Osteoblast (primary cell): ENCODE results near the gene GMNC. TPM values are rescaled to one million over a fixed set of nuclear protein-coding genes. Genes with fewer than 3 reads are reported as not detected.

Experiments
- DNase-seq: peaks from one replicate; pipeline ENCODE4 v3.0.0; 2011; ENCODE audit warnings: low spot score, mixed read lengths; ENCODE audit not compliant: insufficient read length; ENCODE audit errors: missing footprints
- H2AFZ ChIP-seq: 2 replicates; pipeline ENCODE4 v1.6.0; 2011; ENCODE audit warnings: mild to moderate bottlenecking, low read length
- H3K27ac ChIP-seq: 2 replicates; pipeline ENCODE4 v1.5.1; 2011; ENCODE audit warnings: mild to moderate bottlenecking, low read depth, low read length, moderate library complexity
- H3K27me3 ChIP-seq: 2 replicates; pipeline ENCODE4 v1.6.0; 2012; ENCODE audit warnings: mild to moderate bottlenecking, control low read depth, inconsistent platforms, low read length, moderate library complexity; ENCODE audit not compliant: insufficient read depth
- H3K36me3 ChIP-seq: 2 replicates; pipeline ENCODE4 v1.5.1; 2011; ENCODE audit warnings: mild to moderate bottlenecking, low read length, control low read depth, moderate library complexity; ENCODE audit not compliant: insufficient read depth
- H3K4me1 ChIP-seq: 2 replicates; pipeline ENCODE4 v1.5.1; 2011; ENCODE audit warnings: mild to moderate bottlenecking, low read length, control low read depth, moderate library complexity; ENCODE audit not compliant: insufficient read depth
- H3K4me2 ChIP-seq: 2 replicates; pipeline ENCODE4 v1.6.0; 2011; ENCODE audit warnings: mild to moderate bottlenecking, low read length; ENCODE audit not compliant: insufficient read depth
- H3K4me3 ChIP-seq: fragments of 200-600 bp; sonication (generic); 3 replicates; pipeline ENCODE4 v1.5.1; 2012; ENCODE audit warnings: mild to moderate bottlenecking, low read length, inconsistent platforms; ENCODE audit not compliant: insufficient read depth
- H3K79me2 ChIP-seq: 2 replicates; pipeline ENCODE4 v1.6.0; 2012; ENCODE audit warnings: mild to moderate bottlenecking, low read length, control low read depth, inconsistent platforms; ENCODE audit not compliant: insufficient read depth
- H3K9me3 ChIP-seq: 2 replicates; pipeline ENCODE4 v1.5.1; 2011; ENCODE audit warnings: low read depth, low read length, control low read depth
- H4K20me1 ChIP-seq: 2 replicates; pipeline ENCODE4 v1.6.0; 2012; ENCODE audit warnings: mild to moderate bottlenecking, low read length, control low read depth; ENCODE audit not compliant: insufficient read depth
- CTCF ChIP-seq: IDR thresholded peaks from 2 replicates; pipeline ENCODE4 v1.5.1; 2011; ENCODE audit warnings: mild to moderate bottlenecking, low read depth, low read length, moderate library complexity; ENCODE audit errors: extremely low read depth
- total RNA-seq: library from RNA; depleted of rRNA; stranded (reverse); fragments of >200 nt; gene quantifications from 2 replicates; pipeline ENCODE4 v1.2.3, GENCODE V29; 2012

GMNC gene
- total RNA-seq, 1 donor = 0.72 TPM

DNA sequence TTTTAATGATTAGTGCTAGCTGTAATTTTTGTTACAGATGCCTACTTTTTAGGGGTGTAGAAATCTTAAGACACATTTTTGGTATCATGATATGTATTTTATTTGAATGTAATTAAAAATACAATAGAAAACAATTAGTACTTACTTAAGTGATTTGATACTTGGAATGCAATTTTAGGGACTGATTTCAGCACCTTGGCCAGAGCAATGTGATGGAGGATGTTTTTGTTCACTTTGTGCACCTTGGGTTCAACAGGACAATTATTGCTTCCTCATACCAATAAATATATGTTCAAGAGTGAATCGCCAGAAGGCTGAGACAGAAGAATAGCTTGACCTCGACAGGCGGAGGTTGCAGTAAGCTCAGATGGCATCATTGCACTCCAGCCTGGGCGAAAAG lies 22.3 kb downstream of the GMNC start:
- no peaks in the 10 kb centered on the region for H3K27me3 ChIP-seq
- H4K20me1 ChIP-seq = no peaks in the 10 kb centered on the region
- no peaks in the 10 kb centered on the region for H3K79me2 ChIP-seq
- H2AFZ ChIP-seq = no peak overlapping the region
- no peak for TF ChIP-seq CTCF
- no peak overlapping the region for H3K4me2 ChIP-seq
- H3K9me3 ChIP-seq = no peaks in the 10 kb centered on the region
- H3K4me3 ChIP-seq = no peak overlapping the region
- no peak overlapping the region for H3K27ac ChIP-seq
- H3K36me3 ChIP-seq = no peaks in the 10 kb centered on the region
- no peak for DNase-seq
- no peaks in the 10 kb centered on the region for H3K4me1 ChIP-seq

- no peak for DNase-seq
- no peak overlapping the region for H3K4me2 ChIP-seq
- H2AFZ ChIP-seq = no peak overlapping the region
- H3K27me3 ChIP-seq = no peaks in the 10 kb centered on the region
- no peak overlapping the region for H3K27ac ChIP-seq
- no peaks in the 10 kb centered on the region for H3K36me3 ChIP-seq
- H3K9me3 ChIP-seq = no peaks in the 10 kb centered on the region
- no peaks in the 10 kb centered on the region for H3K4me1 ChIP-seq
- no peak overlapping the region for H3K4me3 ChIP-seq
- no peaks in the 10 kb centered on the region for H3K79me2 ChIP-seq
- no peaks in the 10 kb centered on the region for H4K20me1 ChIP-seq
- TF ChIP-seq CTCF = no peak
Measured at GRCh38 chr3:190831225-190831624, 31.3 kb downstream of the GMNC start.

- no peak for DNase-seq
- TF ChIP-seq CTCF = no peak
- no peak overlapping the region for H2AFZ ChIP-seq
- H3K27ac ChIP-seq = no peak overlapping the region
- H3K9me3 ChIP-seq = no peaks in the 10 kb centered on the region
- no peaks in the 10 kb centered on the region for H3K79me2 ChIP-seq
- no peak overlapping the region for H3K4me2 ChIP-seq
- no peaks in the 10 kb centered on the region for H4K20me1 ChIP-seq
- no peaks in the 10 kb centered on the region for H3K27me3 ChIP-seq
- no peaks in the 10 kb centered on the region for H3K4me1 ChIP-seq
- H3K4me3 ChIP-seq = no peak overlapping the region
- no peaks in the 10 kb centered on the region for H3K36me3 ChIP-seq
Measured at GRCh38 chr3:190830031-190830430, 32.5 kb downstream of the GMNC start.

- no peak overlapping the region for H3K27ac ChIP-seq
- no peaks in the 10 kb centered on the region for H3K36me3 ChIP-seq
- H3K27me3 ChIP-seq = no peaks in the 10 kb centered on the region
- no peaks in the 10 kb centered on the region for H3K9me3 ChIP-seq
- H3K4me3 ChIP-seq = no peak overlapping the region
- H3K4me2 ChIP-seq = no peak overlapping the region
- no peak for TF ChIP-seq CTCF
- no peaks in the 10 kb centered on the region for H3K79me2 ChIP-seq
- H2AFZ ChIP-seq = no peak overlapping the region
- DNase-seq = no peak
- no peaks in the 10 kb centered on the region for H4K20me1 ChIP-seq
- no peaks in the 10 kb centered on the region for H3K4me1 ChIP-seq
Measured at GRCh38 chr3:190826018-190826417, 36.5 kb downstream of the GMNC start.
